ENCODE data around the gene ITPR2. TPM values are rescaled to one million over a fixed set of nuclear protein-coding genes. Genes with fewer than 3 reads are reported as not detected.

Gene ITPR2
- total and polyA plus RNA-seq, 2 of the 13 experiments (the other 11 are each of a cell fraction or from before 2014, with no cell fraction given), result 31.9 to 81.9 TPM

- TF ChIP-seq BCLAF1 (IDR thresholded peaks at IDR 0.05) (no peak), FIP1L1 (IDR thresholded peaks at IDR 0.05; ENCODE audit: borderline replicate concordance, insufficient read depth, low read depth, low read length) (no peak), ZNF607 (CRISPR knock-in tag; IDR thresholded peaks at IDR 0.05; ENCODE audit: borderline replicate concordance) (no peak), ZNF713 (CRISPR knock-in tag; IDR thresholded peaks at IDR 0.05) (no peak), PAWR (CRISPR knock-in tag; IDR thresholded peaks at IDR 0.05; ENCODE audit: borderline replicate concordance) (no peak), ZUFSP (CRISPR knock-in tag; IDR thresholded peaks at IDR 0.05; ENCODE audit: borderline replicate concordance) (no peak), ZNF460 (CRISPR knock-in tag; IDR thresholded peaks at IDR 0.05; ENCODE audit: borderline replicate concordance) (peak; percentile 45; the same call in 1 of the 2 replicates), MYNN (CRISPR knock-in tag; IDR thresholded peaks at IDR 0.05; ENCODE audit: low read depth) (no peak), NFYC (CRISPR knock-in tag; IDR thresholded peaks at IDR 0.05) (0 out of 2 replicates have a peak, but pooled peaks have one; percentile 21), ZC3H4 (CRISPR knock-in tag; IDR thresholded peaks at IDR 0.05; ENCODE audit: borderline replicate concordance) (no peak), MXI1 (IDR thresholded peaks at IDR 0.05; ENCODE audit: borderline replicate concordance, low read depth, low read length) (0 out of 3 replicates have a peak, but pooled peaks have one; percentile 14), PHF5A (CRISPR knock-in tag; IDR thresholded peaks at IDR 0.05; ENCODE audit: low read depth, unreplicated experiment) (peak; percentile 93), ZBTB20 (CRISPR knock-in tag; IDR thresholded peaks at IDR 0.05; ENCODE audit: borderline replicate concordance, low read depth) (peak; percentile 95), BORCS8-MEF2B (CRISPR knock-in tag; IDR thresholded peaks at IDR 0.05) (no peak), POLR2AphosphoS2 (IDR thresholded peaks at IDR 0.05; ENCODE audit: low read depth, low read length) (no peak), ZNF292 (CRISPR knock-in tag; IDR thresholded peaks at IDR 0.05; ENCODE audit: borderline replicate concordance, low read depth) (no peak), FUBP1 (CRISPR knock-in tag; IDR thresholded peaks at IDR 0.05; ENCODE audit: borderline replicate concordance) (0 out of 2 replicates have a peak, but pooled peaks have one; percentile 32), ZNF496 (CRISPR knock-in tag; IDR thresholded peaks at IDR 0.05; ENCODE audit: insufficient replicate concordance) (no peak)
- TF ChIP-seq, protein P1, sequence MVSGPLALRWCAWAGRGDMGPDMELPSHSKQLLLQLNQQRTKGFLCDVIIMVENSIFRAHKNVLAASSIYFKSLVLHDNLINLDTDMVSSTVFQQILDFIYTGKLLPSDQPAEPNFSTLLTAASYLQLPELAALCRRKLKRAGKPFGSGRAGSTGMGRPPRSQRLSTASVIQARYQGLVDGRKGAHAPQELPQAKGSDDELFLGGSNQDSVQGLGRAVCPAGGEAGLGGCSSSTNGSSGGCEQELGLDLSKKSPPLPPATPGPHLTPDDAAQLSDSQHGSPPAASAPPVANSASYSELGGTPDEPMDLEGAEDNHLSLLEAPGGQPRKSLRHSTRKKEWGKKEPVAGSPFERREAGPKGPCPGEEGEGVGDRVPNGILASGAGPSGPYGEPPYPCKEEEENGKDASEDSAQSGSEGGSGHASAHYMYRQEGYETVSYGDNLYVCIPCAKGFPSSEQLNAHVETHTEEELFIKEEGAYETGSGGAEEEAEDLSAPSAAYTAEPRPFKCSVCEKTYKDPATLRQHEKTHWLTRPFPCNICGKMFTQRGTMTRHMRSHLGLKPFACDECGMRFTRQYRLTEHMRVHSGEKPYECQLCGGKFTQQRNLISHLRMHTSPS (CRISPR knock-in tag; IDR thresholded peaks at IDR 0.05; ENCODE audit: low read depth), result peak; percentile 66
Observed at GRCh38 chr12:26768611-26769603, 64.1 kb downstream of the ITPR2 start (continued).
